Measurements from ENCODE around the gene LCN10.
A peak's percentile ranks its signal among the peaks of the same experiment; 100 is the strongest.

LCN10 gene

GRCh38 chr9:136744773-136745172 lies 2.0 kb upstream of the LCN10 start:
- no peaks in the 10 kb centered on the region for H3K4me1 Mint-ChIP-seq (ENCODE audit: low read depth)
- peaks cover 5% of the 10 kb centered on the region for H3K27me3 Mint-ChIP-seq (ENCODE audit: low read depth)
- no peak overlapping the region for H3K4me3 Mint-ChIP-seq
- no peaks in the 10 kb centered on the region for H3K9me3 Mint-ChIP-seq
- DNase-seq (ENCODE audit: low spot score): no peak
- H3K27ac Mint-ChIP-seq: no peak overlapping the region
- H3K36me3 Mint-ChIP-seq (ENCODE audit: low read depth): no peaks in the 10 kb centered on the region

- Mint-ChIP-seq H3K36me3 (ENCODE audit: low read depth) (no peaks in the 10 kb centered on the region), H3K4me3 (no peak overlapping the region), H3K9me3 (no peaks in the 10 kb centered on the region), H3K4me1 (ENCODE audit: low read depth) (no peaks in the 10 kb centered on the region), H3K27ac (no peak overlapping the region), H3K27me3 (ENCODE audit: low read depth) (peaks cover 5% of the 10 kb centered on the region)
- DNase-seq (ENCODE audit: low spot score): no peak
These were observed 985 bp upstream of the LCN10 start for GRCh38 chr9:136743639-136744211.

DNA sequence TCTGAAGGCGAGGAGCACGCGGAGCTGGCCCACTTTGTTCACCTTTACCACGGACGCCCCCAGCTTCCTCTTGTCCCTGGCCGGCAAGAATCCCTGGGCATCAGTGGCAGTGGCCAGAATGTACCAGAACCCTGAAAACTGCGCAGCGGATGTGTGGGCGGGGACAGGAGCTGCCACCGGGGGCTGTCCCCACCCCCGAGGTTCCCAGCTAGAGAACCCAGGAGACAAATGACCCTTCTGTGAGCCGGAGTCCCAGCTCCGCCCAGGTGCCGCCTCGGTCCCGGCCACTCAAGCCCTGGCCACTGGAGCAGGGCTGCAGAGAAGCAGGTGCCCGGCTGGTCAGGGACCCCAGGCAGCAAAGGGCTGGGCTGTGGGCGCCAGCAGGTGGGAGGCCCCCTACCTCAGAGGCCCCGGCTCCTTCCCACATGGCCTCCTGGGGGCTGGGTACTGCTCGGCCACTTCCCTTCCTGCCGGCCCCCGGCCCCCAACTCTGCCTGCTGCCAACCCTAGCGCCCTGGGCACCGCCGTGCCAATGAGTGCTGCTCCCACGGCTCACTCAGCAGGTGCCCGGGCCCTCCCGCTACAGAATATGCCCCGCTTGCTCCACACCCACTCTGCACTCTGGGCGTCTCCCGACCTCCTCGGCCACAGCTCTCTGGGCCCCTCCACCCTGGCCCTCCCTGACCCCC lies 713 bp downstream of the LCN10 start:
- no peak overlapping the region for H3K4me3 Mint-ChIP-seq
- H3K9me3 Mint-ChIP-seq: no peaks in the 10 kb centered on the region
- no peaks in the 10 kb centered on the region for H3K36me3 Mint-ChIP-seq (ENCODE audit: low read depth)
- H3K27ac Mint-ChIP-seq: no peak overlapping the region
- peaks cover 5% of the 10 kb centered on the region for H3K27me3 Mint-ChIP-seq (ENCODE audit: low read depth)
- peak; percentile 52 for DNase-seq (ENCODE audit: low spot score)
- no peaks in the 10 kb centered on the region for H3K4me1 Mint-ChIP-seq (ENCODE audit: low read depth)

DNA sequence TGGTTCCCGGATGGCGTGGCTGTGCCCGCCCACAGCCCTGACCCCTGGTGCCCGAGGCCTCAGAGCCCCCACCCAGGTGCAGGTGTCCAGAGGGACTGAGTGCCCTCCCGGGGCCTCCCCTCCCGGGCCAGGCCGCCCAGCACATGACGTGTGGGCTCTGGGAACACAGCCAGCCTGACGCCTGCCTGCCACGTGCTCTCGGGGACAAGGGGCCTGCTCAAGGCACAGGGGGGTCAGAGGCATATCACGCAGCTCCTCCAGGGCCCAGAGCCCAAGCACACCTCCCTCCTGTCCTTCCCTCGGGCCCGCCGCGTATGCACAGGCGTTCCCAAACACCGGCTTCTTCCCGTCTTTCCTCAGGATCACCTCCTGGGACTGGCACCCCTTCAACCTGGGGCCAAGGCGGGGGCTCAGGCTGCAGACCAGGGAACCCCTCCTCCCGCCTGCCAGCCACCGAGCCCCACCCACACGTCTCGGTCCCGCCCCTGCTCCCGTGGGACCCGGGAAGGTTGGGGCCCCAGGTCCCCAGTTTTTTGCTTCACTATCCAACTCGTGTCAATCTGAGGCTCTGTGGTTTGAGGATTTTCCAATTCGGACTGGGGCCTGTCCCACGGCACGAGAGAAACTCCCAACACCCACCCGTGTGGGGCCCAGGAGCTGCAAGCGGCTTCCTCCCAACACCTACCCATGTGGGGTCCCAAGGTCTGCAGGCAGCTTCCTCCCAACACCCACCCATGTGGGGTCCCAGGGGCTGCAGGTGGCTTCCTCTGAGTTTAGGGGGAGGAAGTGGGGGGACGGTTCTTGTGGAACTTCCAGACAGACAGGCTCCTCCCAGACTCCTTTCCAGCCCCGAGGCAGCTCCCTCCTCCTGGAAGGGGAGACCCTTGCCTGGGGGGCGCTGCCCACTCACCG lies 1.5 kb downstream of the LCN10 start:
- DNase-seq (ENCODE audit: low spot score): no peak
- Mint-ChIP-seq H3K27ac (no peak overlapping the region), H3K4me3 (no peak overlapping the region)

GRCh38 chr9:136740491-136740890 lies 2.2 kb downstream of the LCN10 start:
- Mint-ChIP-seq H3K9me3 (no peaks in the 10 kb centered on the region), H3K27ac (no peak overlapping the region), H3K36me3 (ENCODE audit: low read depth) (no peaks in the 10 kb centered on the region), H3K4me3 (no peak overlapping the region), H3K4me1 (ENCODE audit: low read depth) (no peaks in the 10 kb centered on the region), H3K27me3 (ENCODE audit: low read depth) (peaks cover 5% of the 10 kb centered on the region)
- DNase-seq (ENCODE audit: low spot score): no peak

More for the DNA sequence above, 1.5 kb downstream of the LCN10 start:
- Mint-ChIP-seq H3K9me3 (no peaks in the 10 kb centered on the region), H3K27me3 (ENCODE audit: low read depth) (peaks cover 5% of the 10 kb centered on the region), H3K36me3 (ENCODE audit: low read depth) (no peaks in the 10 kb centered on the region), H3K4me1 (ENCODE audit: low read depth) (no peaks in the 10 kb centered on the region)

DNA sequence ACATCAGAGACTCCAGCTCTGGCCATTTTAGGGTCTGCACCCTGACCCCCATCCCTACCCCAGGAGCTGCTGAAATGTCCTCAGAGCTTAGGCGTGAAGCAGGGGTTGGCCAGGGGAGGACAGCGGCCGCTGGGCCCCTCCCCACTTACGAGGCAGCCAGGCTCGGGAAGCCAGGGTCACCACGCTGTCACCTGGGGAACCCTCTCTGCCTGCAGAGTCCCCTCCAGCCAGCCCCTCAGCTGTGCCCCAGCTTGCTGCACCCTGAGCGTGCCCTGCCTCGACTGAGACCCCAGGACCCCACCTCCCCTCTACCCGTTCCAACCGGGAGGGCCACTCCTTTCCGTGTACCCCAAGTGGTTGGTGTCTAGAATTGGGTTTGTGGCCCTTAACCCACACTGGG lies 2.7 kb downstream of the LCN10 start:
- no peak overlapping the region for H3K27ac Mint-ChIP-seq
- no peak for DNase-seq (ENCODE audit: low spot score)
- H3K27me3 Mint-ChIP-seq (ENCODE audit: low read depth): peaks cover 5% of the 10 kb centered on the region

GRCh38 chr9:136739509-136739908 lies 3.2 kb downstream of the LCN10 start:
- Mint-ChIP-seq H3K27me3 (ENCODE audit: low read depth) (peaks cover 5% of the 10 kb centered on the region), H3K4me1 (ENCODE audit: low read depth) (no peaks in the 10 kb centered on the region)

More for the DNA sequence above, 2.7 kb downstream of the LCN10 start:
- H3K4me3 Mint-ChIP-seq: no peak overlapping the region
- H3K4me1 Mint-ChIP-seq (ENCODE audit: low read depth): no peaks in the 10 kb centered on the region
- no peaks in the 10 kb centered on the region for H3K9me3 Mint-ChIP-seq
- H3K36me3 Mint-ChIP-seq (ENCODE audit: low read depth): no peaks in the 10 kb centered on the region

GRCh38 chr9:136738960-136739359 lies 3.8 kb downstream of the LCN10 start:
- no peak for DNase-seq (ENCODE audit: low spot score)
- Mint-ChIP-seq H3K36me3 (ENCODE audit: low read depth) (no peaks in the 10 kb centered on the region), H3K4me3 (no peak overlapping the region), H3K27ac (no peak overlapping the region), H3K9me3 (no peaks in the 10 kb centered on the region), H3K4me1 (ENCODE audit: low read depth) (no peaks in the 10 kb centered on the region), H3K27me3 (ENCODE audit: low read depth) (peaks cover 5% of the 10 kb centered on the region)

More at GRCh38 chr9:136739509-136739908, 3.2 kb downstream of the LCN10 start:
- Mint-ChIP-seq H3K36me3 (ENCODE audit: low read depth) (no peaks in the 10 kb centered on the region), H3K27ac (no peak overlapping the region), H3K9me3 (no peaks in the 10 kb centered on the region), H3K4me3 (no peak overlapping the region)
- DNase-seq (ENCODE audit: low spot score): no peak

GRCh38 chr9:136735812-136736480 lies 6.8 kb downstream of the LCN10 start:
- Mint-ChIP-seq H3K27ac (no peak overlapping the region), H3K4me3 (no peak overlapping the region), H3K36me3 (ENCODE audit: low read depth) (no peaks in the 10 kb centered on the region), H3K27me3 (ENCODE audit: low read depth) (no peaks in the 10 kb centered on the region), H3K4me1 (ENCODE audit: low read depth) (peaks cover 4% of the 10 kb centered on the region), H3K9me3 (no peaks in the 10 kb centered on the region)
- DNase-seq (ENCODE audit: low spot score): no peak

GRCh38 chr9:136734837-136735496 lies 7.8 kb downstream of the LCN10 start:
- Mint-ChIP-seq H3K4me1 (ENCODE audit: low read depth) (peaks cover 7% of the 10 kb centered on the region), H3K27ac (no peak overlapping the region), H3K36me3 (ENCODE audit: low read depth) (no peaks in the 10 kb centered on the region), H3K27me3 (ENCODE audit: low read depth) (no peaks in the 10 kb centered on the region), H3K9me3 (no peaks in the 10 kb centered on the region), H3K4me3 (no peak overlapping the region)
- no peak for DNase-seq (ENCODE audit: low spot score)

DNA sequence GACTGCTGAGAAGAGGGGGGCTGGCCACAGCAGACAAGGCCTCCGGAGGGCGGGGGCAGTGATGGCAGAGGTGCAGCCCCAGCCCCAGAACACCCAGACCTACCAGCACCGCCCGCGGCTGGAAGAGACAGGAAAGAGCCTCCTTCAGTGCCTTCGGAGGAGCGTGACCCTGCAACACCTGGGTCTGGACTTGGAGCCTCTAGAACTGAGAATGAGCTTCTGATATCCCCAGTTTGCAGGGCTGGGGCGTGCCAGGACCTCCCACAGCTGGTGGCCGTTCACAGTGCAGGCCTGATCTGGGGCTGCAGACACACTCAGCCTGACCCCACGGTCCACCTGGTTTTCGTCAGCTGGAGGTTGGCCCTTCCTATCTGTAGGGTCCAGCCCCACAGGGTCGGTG lies 9.1 kb downstream of the LCN10 start:
- H3K27ac Mint-ChIP-seq: no peak overlapping the region

DNA sequence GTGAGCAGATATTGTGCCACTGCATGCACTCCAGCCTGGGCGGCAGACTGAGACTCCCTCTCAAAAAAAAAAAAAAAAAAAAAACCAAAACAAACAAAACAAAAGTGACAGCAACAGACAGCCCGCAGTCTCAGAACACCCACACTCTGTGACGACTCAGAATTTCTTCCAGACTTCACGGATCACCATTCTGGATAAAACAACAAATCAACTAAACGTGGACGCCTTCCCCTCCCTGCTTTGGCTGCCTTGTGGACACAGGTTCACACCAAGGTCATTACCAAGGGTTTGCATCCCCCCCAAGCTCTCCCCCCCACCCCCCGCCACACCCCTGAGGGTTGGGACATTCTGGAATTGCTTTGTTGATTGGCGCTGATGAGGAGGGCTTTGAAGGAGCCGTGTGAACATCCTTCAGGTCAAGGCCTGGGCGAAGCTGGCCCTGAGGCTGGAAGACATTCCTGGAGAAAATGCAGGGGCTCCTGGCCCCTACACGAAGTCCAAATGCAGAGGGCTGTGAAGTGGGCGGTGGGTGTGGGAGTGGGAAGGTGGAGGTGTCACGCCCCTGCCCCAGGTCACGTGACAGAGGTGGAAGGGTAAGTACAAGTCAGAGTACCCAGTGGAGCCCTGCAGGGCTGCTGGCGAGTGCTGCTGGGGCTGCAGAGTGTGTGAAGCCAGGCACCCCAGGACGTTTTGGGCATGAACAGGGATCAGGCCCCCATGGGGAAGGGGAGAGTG lies 10.1 kb downstream of the LCN10 start:
- Mint-ChIP-seq H3K4me3 (no peak overlapping the region), H3K4me1 (ENCODE audit: low read depth) (peaks cover 8% of the 10 kb centered on the region), H3K9me3 (no peaks in the 10 kb centered on the region), H3K27me3 (ENCODE audit: low read depth) (no peaks in the 10 kb centered on the region), H3K36me3 (ENCODE audit: low read depth) (peaks cover under 1% of the 10 kb centered on the region), H3K27ac (peak overlapping the region; percentile 41)
- DNase-seq (ENCODE audit: low spot score): no peak

More for the DNA sequence above, 9.1 kb downstream of the LCN10 start:
- no peaks in the 10 kb centered on the region for H3K9me3 Mint-ChIP-seq
- peaks cover 8% of the 10 kb centered on the region for H3K4me1 Mint-ChIP-seq (ENCODE audit: low read depth)
- no peaks in the 10 kb centered on the region for H3K27me3 Mint-ChIP-seq (ENCODE audit: low read depth)
- H3K36me3 Mint-ChIP-seq (ENCODE audit: low read depth): no peaks in the 10 kb centered on the region
- DNase-seq (ENCODE audit: low spot score): no peak
- H3K4me3 Mint-ChIP-seq: no peak overlapping the region

- Mint-ChIP-seq H3K36me3 (ENCODE audit: low read depth) (peaks cover 20% of the 10 kb centered on the region), H3K4me3 (peak overlapping the region; percentile 37), H3K27me3 (ENCODE audit: low read depth) (no peaks in the 10 kb centered on the region), H3K9me3 (no peaks in the 10 kb centered on the region), H3K27ac (no peak overlapping the region), H3K4me1 (ENCODE audit: low read depth) (peaks cover 16% of the 10 kb centered on the region)
- DNase-seq (ENCODE audit: low spot score): no peak
These were observed 12.8 kb downstream of the LCN10 start for GRCh38 chr9:136729926-136730325.
